ENCODE measurements around the gene ATG9A. TPM values are rescaled to one million over a fixed set of nuclear protein-coding genes. Genes with fewer than 3 reads are reported as not detected.

Gene ATG9A
- total RNA-seq, 1 experiment from 2014 or later = 46.4 TPM

GRCh38 chr2:219178377-219179175, 50.9 kb downstream of the ATG9A start:
- no peak overlapping the region for H3K14ac ChIP-seq (ENCODE audit: insufficient read depth, low read length)
- H3K27ac Mint-ChIP-seq = peak overlapping the region in 1 of 3 experiments; percentile 91; a peak in 1 of 7 replicates

More at GRCh38 chr2:219178377-219179175, 50.9 kb downstream of the ATG9A start:
- H3K27me3 ChIP-seq (ENCODE audit: insufficient read depth, low read length) = no peaks in the 10 kb centered on the region
- no peak overlapping the region for H3K27ac ChIP-seq (ENCODE audit: insufficient read length, low read depth, low read length)
- H3K79me1 ChIP-seq (ENCODE audit: insufficient read depth, low read depth, low read length, poor library complexity, severe bottlenecking) = peaks cover 3% of the 10 kb centered on the region
- Mint-ChIP-seq H3K27me3 (ENCODE audit: low read depth) (no peaks in the 10 kb centered on the region; the same call in 1 of the 2 replicates), H3K4me3 (peak overlapping the region; percentile 83 to 90), H3K9me3 (no peaks in the 10 kb centered on the region; a peak in 2 of 5 replicates), H3K4me1 (peaks cover 13 to 22% of the 10 kb centered on the region in 2 experiments), H3K36me3 (ENCODE audit: insufficient read depth in 1 of 3, low read depth in 3 of 3) (peaks cover 18 to 52% (median 41%) of the 10 kb centered on the region in 3 experiments)
- peak overlapping the region; percentile 99 for H3K4me2 ChIP-seq (ENCODE audit: insufficient read depth, insufficient read length, low read length)
- H4K20me1 ChIP-seq (ENCODE audit: control insufficient read depth, insufficient read depth, insufficient read length) = no peaks in the 10 kb centered on the region
- H2BK120ac ChIP-seq (ENCODE audit: low read depth, low read length, poor library complexity, severe bottlenecking) = no peak overlapping the region
- no peaks in the 10 kb centered on the region for H3K79me2 ChIP-seq (ENCODE audit: insufficient read depth, low read length)
- H2AFZ ChIP-seq (ENCODE audit: low read length) = no peak overlapping the region
- no peak overlapping the region for H3K56ac ChIP-seq (ENCODE audit: insufficient read length, low read depth, low read length)
- no peak overlapping the region for H2BK15ac ChIP-seq (ENCODE audit: low read depth, low read length)
- H3K9me3 ChIP-seq (ENCODE audit: control insufficient read depth, low read depth, low read length) = no peaks in the 10 kb centered on the region
- no peak overlapping the region for H4K8ac ChIP-seq (replicated peaks; ENCODE audit: insufficient read length, low read depth, low read length)
- no peak overlapping the region for H3K23ac ChIP-seq (ENCODE audit: insufficient read length, low read depth, low read length)
- peak overlapping the region; percentile 60 for H3K9ac ChIP-seq (ENCODE audit: extremely low read depth, insufficient read length, low read length)
- 0 out of 2 replicates have a peak, but pooled peaks cover 3% of the 10 kb centered on the region for H3K4me1 ChIP-seq (ENCODE audit: insufficient read depth, low read length)
- DNase-seq = no peak
- H3K18ac ChIP-seq (ENCODE audit: insufficient read length, low read depth, low read length) = no peak overlapping the region
- TF ChIP-seq, protein P1, sequence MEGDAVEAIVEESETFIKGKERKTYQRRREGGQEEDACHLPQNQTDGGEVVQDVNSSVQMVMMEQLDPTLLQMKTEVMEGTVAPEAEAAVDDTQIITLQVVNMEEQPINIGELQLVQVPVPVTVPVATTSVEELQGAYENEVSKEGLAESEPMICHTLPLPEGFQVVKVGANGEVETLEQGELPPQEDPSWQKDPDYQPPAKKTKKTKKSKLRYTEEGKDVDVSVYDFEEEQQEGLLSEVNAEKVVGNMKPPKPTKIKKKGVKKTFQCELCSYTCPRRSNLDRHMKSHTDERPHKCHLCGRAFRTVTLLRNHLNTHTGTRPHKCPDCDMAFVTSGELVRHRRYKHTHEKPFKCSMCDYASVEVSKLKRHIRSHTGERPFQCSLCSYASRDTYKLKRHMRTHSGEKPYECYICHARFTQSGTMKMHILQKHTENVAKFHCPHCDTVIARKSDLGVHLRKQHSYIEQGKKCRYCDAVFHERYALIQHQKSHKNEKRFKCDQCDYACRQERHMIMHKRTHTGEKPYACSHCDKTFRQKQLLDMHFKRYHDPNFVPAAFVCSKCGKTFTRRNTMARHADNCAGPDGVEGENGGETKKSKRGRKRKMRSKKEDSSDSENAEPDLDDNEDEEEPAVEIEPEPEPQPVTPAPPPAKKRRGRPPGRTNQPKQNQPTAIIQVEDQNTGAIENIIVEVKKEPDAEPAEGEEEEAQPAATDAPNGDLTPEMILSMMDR (conservative IDR thresholded peaks at IDR 0.05) = no peak; the same call in 2 of the 3 replicates
- no peak overlapping the region for H2BK20ac ChIP-seq (ENCODE audit: low read depth, low read length, poor library complexity, severe bottlenecking)
- H4K5ac ChIP-seq (ENCODE audit: insufficient read length, low read depth, low read length) = no peak overlapping the region
- peaks cover 18% of the 10 kb centered on the region for H3K23me2 ChIP-seq (ENCODE audit: insufficient read length, low read depth, low read length, poor library complexity, severe bottlenecking)
- H3T11ph ChIP-seq (ENCODE audit: low read length) = no peak overlapping the region
- no peak overlapping the region for H2AK5ac ChIP-seq (ENCODE audit: insufficient read length, low read length)
- WGBS (ENCODE audit: extremely low coverage, insufficient read length, low lambda C conversion rate) = no CpG with 5 or more reads among the region's 45 CpGs
- no peak overlapping the region for H2BK5ac ChIP-seq (ENCODE audit: insufficient read length, low read length)
- no peak overlapping the region for H4K91ac ChIP-seq (ENCODE audit: insufficient read length, low read depth, low read length)
- H3K4ac ChIP-seq (ENCODE audit: low read depth, low read length) = no peak overlapping the region
- no peak overlapping the region for H2BK12ac ChIP-seq (ENCODE audit: insufficient read length, low read depth, low read length)

Measured in H9 (cell line).